NOMO-1 treated with DMSO at 0.1 percent for 48 hours (cell line): ENCODE measurements around the gene SCN4A.
"Not testable (repeated sequence)": the region's sequence is repeated elsewhere in the genome, so short reads cannot be mapped to it uniquely, and the experiment has no call there.

Source experiments
- DNase-seq: peaks from one replicate; lab custom pipeline; 2025; ENCODE audit not compliant: unreplicated experiment; lab: John Stamatoyannopoulos, UW

Gene SCN4A

GRCh38 chr17:63972796-63973195, at the start of gene SCN4A:
Gene SCN4A, minus strand, starts transcription at chr17:63972918. Its CDS starts 77 bp downstream, at chr17:63972841.
- DNase-seq = no peak

- DNase-seq = peak; percentile 82
These were observed 47.5 kb upstream of the SCN4A start, which contains the start of gene ICAM2 for GRCh38 chr17:64020056-64020766. Gene ICAM2, minus strand, starts transcription at chr17:64020633. Its CDS starts 13,942 bp downstream, at chr17:64006691.

- DNase-seq = not testable (repeated sequence)
These were observed 46.8 kb upstream of the SCN4A start for GRCh38 chr17:64019551-64019961.

DNA sequence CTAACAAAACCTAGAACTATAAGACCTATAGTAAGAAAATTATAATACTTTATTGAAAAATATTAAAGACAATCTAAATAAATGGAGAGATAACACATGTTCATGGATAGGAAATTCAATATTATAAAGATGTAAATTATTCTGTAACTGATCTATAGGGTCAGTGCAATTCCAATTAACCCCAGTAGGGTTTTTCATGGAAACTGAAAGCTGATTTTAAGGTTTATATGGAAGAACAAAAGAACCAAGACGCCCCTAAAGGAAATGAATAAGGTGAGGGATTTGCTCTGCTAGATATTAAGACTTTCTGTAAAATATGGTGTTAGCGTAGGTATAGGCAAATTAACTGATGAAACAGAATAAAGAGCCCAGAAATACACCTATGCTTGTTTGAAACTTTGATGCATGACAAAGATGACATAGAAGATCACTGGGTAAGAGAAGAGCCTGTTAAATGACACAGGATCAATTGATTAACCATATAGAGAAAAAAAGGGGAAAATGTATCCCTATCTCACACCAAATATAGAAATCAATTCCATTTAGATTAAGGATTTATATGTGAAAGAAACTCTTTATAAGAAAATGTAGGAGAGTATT, 44.8 kb upstream of the SCN4A start:
- DNase-seq = no peak

DNA sequence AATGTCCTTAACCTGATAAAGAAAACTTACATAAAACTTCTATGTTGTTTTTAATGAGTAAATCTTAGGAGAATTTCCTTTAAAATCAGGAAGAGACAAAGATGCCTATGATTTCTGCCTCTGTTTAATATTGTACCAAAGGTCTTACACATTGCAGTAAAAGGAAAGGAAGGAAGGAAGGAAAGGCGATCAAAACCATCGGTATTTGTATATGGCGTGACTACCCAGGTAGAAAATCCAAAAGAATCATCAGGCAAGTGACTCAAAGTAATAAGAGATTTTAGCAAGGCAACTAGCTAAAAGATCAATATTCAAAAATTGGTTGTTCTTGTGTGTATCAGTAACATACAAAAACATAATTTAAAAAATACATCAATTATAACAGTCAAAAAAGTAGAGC, 44.3 kb upstream of the SCN4A start:
- DNase-seq = no peak

GRCh38 chr17:64016231-64016784, 43.6 kb upstream of the SCN4A start:
- DNase-seq = no peak

DNA sequence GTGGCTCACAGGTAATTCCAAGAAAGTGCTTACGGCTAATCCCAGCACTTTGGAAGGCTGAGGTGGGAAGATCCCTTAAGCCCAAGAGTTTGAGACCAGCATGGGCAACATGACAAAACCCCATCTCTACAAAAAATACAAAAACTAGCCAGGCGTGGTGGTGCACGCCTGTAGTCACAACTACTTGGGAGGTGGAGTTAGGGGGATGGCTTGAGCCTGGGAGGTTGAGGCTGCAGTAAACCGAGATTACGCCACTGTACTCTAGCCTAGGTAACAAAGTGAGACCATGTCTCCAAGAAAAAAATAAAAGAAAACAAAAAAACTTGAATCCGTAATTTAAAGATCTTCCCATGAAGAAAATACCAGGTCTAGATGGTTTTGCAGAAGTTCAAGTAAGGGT, 42.7 kb upstream of the SCN4A start:
- DNase-seq = no peak

GRCh38 chr17:64009571-64010402, 37.1 kb upstream of the SCN4A start:
- peak; percentile 75 for DNase-seq

- no peak for DNase-seq
These were observed 36.1 kb upstream of the SCN4A start for GRCh38 chr17:64008830-64009229.

GRCh38 chr17:64008346-64008745, 35.6 kb upstream of the SCN4A start:
- no peak for DNase-seq

DNA sequence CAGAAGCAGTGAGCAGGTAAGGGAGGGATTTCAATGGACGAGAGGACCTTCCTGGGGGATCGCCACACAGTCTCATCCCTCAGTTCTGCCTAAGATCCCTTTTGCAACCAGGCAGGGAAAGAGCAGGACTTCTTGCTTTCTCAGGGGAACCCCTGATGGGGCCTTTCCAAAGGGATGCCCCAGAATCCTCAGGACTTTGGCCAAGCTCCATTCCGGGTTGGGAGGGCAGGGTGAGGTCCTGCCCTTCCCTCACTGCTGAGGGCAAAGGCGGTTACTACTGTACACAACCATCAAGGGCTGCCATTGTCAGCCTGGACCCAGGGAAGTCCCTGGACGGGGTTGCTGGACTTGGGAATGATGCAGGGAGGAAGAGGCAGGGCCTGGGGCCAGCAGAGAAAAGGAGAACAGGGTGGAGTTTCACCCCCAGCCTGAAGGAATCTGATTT, 35.1 kb upstream of the SCN4A start:
- DNase-seq = no peak

- not testable (repeated sequence) for DNase-seq
These were observed 34.5 kb upstream of the SCN4A start for GRCh38 chr17:64007089-64007837.

DNA sequence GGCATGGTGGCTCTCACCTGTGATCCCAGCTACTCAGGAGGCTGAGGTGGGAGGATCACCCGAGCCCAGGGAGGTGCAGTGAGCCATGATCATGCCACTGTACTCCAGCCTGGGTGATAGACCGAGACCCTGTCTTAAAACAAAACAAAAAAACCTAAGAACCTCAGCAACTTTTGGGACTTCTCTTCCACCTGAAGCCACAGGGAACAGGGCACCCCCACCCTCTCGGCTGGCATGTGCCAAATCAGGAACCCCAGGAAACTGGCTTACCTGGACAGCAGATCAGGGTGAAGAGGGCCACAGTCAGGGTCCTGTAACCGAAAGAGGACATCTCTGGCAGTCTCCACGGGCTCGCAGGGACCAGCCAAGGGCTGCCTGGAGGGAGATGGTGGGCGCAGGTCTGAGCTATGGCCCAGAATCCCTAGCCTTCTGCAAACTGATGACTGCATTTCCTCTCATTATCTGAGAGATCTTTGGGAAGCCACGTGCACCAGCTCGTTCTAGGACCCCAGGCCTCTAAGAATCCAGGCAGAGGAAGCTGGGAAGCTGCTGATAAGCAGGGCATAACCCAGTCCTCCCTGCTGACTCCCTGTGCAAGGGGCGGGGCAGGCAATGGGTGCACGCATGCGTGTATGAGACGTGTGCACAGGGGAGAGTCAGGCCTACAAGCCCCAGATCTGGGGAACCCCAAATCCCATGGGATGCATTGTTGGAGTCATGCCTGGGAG, 33.8 kb upstream of the SCN4A start:
- no peak for DNase-seq

- no peak for DNase-seq
These were observed 33.0 kb upstream of the SCN4A start for GRCh38 chr17:64005734-64006167.

GRCh38 chr17:64004903-64005733, 32.4 kb upstream of the SCN4A start:
- no peak for DNase-seq

- no peak for DNase-seq
These were observed 31.6 kb upstream of the SCN4A start for GRCh38 chr17:64004218-64004770.

- DNase-seq = no peak
These were observed 30.9 kb upstream of the SCN4A start for GRCh38 chr17:64003526-64004121.
